BJ (cell line): ENCODE data around the gene CBX2. TPM values are rescaled to one million over a fixed set of nuclear protein-coding genes. Genes with fewer than 3 reads are reported as not detected.
A peak's percentile ranks its signal among the peaks of the same experiment; 100 is the strongest.

ENCODE experiments used
- CTCF ChIA-PET: fragments of 350-600 bp; formaldehyde crosslinking; extraction: SDS; loops from one replicate; lab custom pipeline; 2021; ENCODE audit warnings: antibody characterized with exemption, inconsistent platforms; lab: Yijun Ruan, JAX
- POLR2A ChIA-PET: fragments of 300-600 bp; sonication (Branson Sonifier 250); formaldehyde crosslinking; extraction: SDS; loops from one replicate; lab custom pipeline; 2021; ENCODE audit warnings: antibody characterized with exemption; lab: Charles Lee
- DNase-seq: peaks from one replicate; pipeline ENCODE4 v3.0.0-alpha.2; 2011; ENCODE audit warnings: low read depth
- H3K27me3 ChIP-seq: 2 replicates; pipeline ENCODE4 v1.6.0; 2011; ENCODE audit warnings: low read length; ENCODE audit not compliant: control insufficient read depth, insufficient read depth
- H3K36me3 ChIP-seq: 2 replicates; pipeline ENCODE4 v1.5.1; 2011; ENCODE audit warnings: low read length; ENCODE audit not compliant: control insufficient read depth, insufficient read depth
- H3K4me3 ChIP-seq: 2 replicates; pipeline ENCODE4 v1.5.1; 2011; ENCODE audit warnings: low read depth, mild to moderate bottlenecking, control low read depth, low read length
- CTCF ChIP-seq: IDR thresholded peaks from 2 replicates; pipeline ENCODE4 v1.5.1; 2011; ENCODE audit warnings: low read depth, mild to moderate bottlenecking, control low read depth, inconsistent platforms, low read length, moderate library complexity; ENCODE audit not compliant: insufficient read depth
- polyA plus RNA-seq: library from polyadenylated mRNA; depleted of rRNA; stranded (reverse); fragments of >200 nt; gene quantifications from 2 replicates; pipeline ENCODE4 v1.2.3, GENCODE V29; 2011

CBX2 gene
- polyA plus RNA-seq, 1 experiment, result 1.5 TPM

GRCh38 chr17:79791735-79792161 is 13.8 kb downstream of the CBX2 start:
- Histone ChIP-seq H3K36me3 (peaks cover 9% of the 10 kb centered on the region), H3K4me3 (no peak overlapping the region), H3K27me3 (peaks cover 30% of the 10 kb centered on the region)
- ChIA-PET POLR2A (no interaction called here), CTCF (interaction anchor here (1.2 to 3.1 kb wide), 3 partner anchors 20 to 202 kb away, joined by 3 to 24 read pairs (median 17); no protein-coding TSS in a partner anchor)
- DNase-seq, result no peak
- no peak for TF ChIP-seq CTCF

GRCh38 chr17:79792341-79792871 is 14.5 kb downstream of the CBX2 start:
- Histone ChIP-seq H3K36me3 (peaks cover 9% of the 10 kb centered on the region), H3K27me3 (peaks cover 30% of the 10 kb centered on the region), H3K4me3 (peak overlapping the region; percentile 51)
- ChIA-PET CTCF (interaction anchor here (0.6 to 3.3 kb wide), 3 partner anchors 43 to 51 kb away, joined by 4 to 10 read pairs (median 4); partner anchors contain the start of gene CBX4), POLR2A (no interaction called here)
- no peak for TF ChIP-seq CTCF
- no peak for DNase-seq

GRCh38 chr17:79792984-79793923 is 15.3 kb downstream of the CBX2 start:
- H3K27me3 ChIP-seq, result peaks cover 31% of the 10 kb centered on the region
- CTCF ChIA-PET, result interaction anchor here (0.6 to 3.3 kb wide), 8 partner anchors 18 to 200 kb away, joined by 3 to 10 read pairs (median 4); partner anchors contain the start of gene CBX4
- POLR2A ChIA-PET, result interaction anchor here (0.5 kb wide), 1 partner anchor 46 kb away, joined by 3 read pairs; the partner anchor contains the start of gene CBX4
- H3K36me3 ChIP-seq, result peaks cover 9% of the 10 kb centered on the region
- DNase-seq, result peak; percentile 87
- H3K4me3 ChIP-seq, result peak overlapping the region; percentile 51
- TF ChIP-seq CTCF, result no peak

- DNase-seq, result no peak
- TF ChIP-seq CTCF, result no peak
- Histone ChIP-seq H3K36me3 (peaks cover 9% of the 10 kb centered on the region), H3K27me3 (peaks cover 32% of the 10 kb centered on the region), H3K4me3 (peak overlapping the region; percentile 51)
- POLR2A ChIA-PET, result interaction anchor here (0.5 kb wide), 1 partner anchor 45 kb away, joined by 3 read pairs; the partner anchor contains the start of gene CBX4
- CTCF ChIA-PET, result interaction anchor here (0.7 to 3.3 kb wide), 8 partner anchors 18 to 199 kb away, joined by 3 to 10 read pairs (median 4); partner anchors contain the start of gene CBX4
Observed at GRCh38 chr17:79793924-79794304, 16.0 kb downstream of the CBX2 start.
